ENCODE results near the gene DRICH1.
"Not testable (repeated sequence)": the region's sequence is repeated elsewhere in the genome, so short reads cannot be mapped to it uniquely, and the experiment has no call there.

The DRICH1 gene

DNA sequence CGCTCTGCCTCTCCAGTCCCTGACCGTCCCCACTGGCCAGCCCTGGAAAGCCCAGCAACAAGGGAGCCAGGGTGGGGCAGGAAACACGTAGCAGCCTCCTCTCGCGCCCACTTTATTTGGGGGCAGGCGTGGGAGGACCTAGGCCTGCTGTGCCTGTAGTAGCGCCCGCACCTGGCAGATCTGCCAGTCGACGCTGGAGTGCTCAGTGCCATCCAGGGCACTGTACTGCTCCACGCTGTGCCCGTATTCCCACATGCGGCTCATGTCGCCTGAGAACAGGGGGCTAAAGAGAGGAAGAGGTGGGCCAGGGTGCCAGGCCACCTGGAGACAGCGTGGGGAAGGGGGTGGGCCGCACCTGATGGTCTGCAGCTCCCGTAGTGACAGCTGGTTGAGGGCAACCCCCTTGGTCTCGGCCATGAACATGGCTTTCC lies 17.0 kb upstream of the DRICH1 start:
- DNase-seq (ENCODE audit: low spot score) = no peak

DNA sequence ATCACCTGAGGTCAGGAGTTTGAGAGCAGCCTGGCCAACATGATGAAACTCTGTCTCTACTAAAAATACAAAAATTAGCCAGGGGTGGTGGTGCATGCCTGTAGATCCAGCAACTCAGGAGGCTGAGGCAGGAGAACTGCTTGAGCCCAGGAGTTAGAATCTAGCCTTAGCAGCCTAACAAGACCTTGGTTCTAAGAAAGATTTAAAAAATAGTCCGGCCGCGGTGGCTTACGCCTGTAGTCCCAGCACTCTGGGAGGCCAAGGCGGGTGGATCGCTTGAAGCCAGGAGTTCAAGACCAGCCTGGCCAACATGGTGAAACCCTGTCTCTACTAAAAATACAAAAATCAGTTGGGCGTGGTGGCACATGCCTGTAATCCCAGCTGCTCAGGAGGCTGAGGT lies 14.4 kb upstream of the DRICH1 start:
- not testable (repeated sequence) for DNase-seq (ENCODE audit: low spot score)

DNA sequence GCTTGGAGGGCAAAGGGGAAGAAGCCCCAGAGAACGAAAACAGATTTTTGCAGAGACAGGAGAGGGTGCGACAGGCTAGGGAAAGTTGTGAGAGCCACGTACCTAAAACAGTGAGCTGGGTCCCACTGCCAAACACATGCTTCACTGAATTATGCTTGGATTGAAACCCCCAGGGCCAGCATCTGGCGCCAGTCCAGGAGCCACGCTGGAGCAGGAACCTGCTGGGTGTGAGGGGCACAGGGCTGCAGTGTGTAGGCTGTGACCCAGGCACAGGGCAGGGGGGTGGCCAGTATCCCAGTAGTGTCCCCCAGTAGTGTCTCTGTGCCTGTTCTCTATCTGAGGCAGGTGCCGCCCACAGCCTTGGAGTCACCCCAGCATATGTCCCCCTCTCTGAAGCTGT lies 8.1 kb upstream of the DRICH1 start:
- DNase-seq (ENCODE audit: low spot score) = not testable (repeated sequence)

DNA sequence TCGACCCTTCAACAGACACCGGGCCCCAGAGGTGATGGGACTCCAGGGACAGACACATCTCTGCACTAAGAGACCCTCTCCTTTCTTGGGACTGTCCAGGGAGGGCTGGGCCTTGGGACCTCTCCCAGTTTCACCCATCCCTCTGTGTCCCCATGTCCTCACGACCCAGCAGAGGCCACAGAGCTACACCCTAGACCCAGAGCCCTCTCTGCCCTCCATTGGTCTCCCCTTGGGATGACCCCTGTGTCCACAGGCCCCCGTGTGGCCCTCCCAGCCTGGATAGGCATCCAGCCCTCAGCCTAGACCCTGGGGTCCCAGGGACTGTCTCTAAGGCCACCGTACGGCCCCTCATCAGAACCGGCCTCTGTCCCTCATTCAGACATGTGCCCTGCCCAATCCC lies 7.5 kb upstream of the DRICH1 start:
- no peak for DNase-seq (ENCODE audit: low spot score)

DNA sequence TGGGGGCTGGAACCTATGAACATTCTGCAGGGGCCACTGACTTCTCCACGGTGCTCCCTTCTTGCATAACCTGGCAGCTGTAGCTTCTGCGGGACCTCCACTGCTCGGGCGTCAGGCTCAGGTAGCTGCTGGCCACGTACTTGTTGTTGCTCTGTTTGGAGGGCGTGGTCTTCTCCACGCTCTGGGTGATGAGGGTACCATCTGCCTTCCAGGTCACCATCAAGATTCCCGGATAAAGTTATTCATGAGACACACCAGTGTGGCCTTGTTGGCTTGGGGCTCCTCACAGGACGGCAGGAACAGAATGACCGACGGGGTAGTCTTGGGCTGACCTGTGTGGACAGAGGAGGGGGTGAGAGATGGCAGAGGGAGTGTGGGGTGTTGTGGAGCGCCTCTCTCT lies 6.5 kb upstream of the DRICH1 start:
- no peak for DNase-seq (ENCODE audit: low spot score)

DNA sequence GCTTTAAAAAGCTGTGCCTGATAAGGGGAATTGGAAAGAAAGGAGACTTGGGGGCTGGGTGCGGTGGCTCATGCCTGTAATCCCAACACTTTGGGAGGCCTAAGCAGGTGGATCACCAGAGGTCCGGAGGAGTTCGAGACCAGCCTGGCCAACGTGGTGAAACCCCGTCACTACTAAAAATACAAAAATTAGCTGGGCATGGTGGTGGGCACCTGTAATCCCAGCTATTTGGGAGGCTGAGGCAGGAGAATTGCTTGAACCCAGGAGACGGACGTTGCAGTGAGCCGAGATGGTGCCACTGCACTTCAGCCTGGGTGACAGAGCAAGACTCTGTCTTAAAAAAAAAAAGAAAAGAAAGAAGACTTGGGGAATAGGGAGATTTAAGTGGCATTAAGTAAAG lies 3.2 kb upstream of the DRICH1 start:
- DNase-seq (ENCODE audit: low spot score) = not testable (repeated sequence)

DNA sequence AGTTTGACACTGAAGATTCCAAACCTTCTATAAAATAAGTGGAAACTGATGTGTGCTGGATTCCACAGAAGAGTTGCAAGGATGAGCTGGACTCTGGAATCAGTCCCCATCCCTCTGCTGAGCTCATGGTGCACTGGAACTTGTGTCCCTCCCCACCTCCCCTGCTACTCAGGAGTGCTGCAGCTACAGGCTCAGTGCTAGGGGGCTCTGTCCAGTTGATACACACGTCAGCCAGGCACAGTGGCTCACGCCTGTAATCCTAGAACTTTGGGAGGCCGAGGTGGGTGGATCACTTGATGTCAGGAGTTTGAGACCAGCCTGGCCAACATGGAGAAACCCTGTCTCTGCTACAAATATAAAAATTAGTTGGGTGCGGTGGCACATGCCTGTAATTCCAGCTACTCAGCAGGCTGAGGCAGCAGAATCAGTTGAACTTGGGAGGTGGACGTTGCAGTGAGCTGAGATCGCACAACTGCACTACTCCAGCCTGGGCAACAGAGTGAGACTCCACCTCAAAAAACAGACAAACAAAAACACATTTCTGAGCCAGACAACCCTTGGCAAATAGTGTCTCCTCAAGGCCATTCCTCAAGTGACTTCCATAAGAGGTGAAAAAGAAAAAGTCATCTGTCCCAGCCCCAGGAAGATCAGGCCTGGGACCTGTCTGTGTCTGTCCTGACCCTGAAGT lies 3.9 kb downstream of the DRICH1 start:
- DNase-seq (ENCODE audit: low spot score) = not testable (repeated sequence)

DNA sequence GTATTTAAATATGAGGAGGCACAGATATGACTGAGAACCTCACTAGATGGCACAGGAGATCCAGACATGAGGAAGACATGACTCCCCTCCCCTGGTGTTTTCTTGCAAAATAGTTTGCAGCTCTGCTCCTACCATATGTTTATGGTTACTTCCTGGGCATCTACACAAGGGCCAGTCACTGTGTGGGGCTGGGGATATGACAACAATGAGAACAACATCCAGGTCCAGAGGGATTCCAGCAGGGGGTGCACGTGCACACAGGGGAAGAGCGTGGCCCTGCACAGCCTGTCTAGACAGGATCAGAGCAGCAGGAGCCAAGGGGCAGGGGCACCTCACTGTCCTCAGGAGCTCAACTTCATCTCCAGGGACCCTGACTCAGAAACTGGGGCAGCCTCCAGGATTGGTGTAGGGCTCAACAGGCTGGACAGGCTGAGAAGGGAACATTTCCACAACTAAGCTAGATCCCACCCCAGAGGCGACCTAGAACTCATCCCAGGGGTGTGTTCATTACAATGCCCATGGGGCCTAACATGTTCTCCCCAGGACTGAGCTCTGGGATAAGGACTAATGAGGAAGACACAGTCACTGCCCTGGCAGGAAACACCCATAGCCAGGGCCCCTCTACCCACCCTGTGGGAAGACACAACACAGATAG lies 4.6 kb downstream of the DRICH1 start:
- DNase-seq (ENCODE audit: low spot score) = not testable (repeated sequence)

DNA sequence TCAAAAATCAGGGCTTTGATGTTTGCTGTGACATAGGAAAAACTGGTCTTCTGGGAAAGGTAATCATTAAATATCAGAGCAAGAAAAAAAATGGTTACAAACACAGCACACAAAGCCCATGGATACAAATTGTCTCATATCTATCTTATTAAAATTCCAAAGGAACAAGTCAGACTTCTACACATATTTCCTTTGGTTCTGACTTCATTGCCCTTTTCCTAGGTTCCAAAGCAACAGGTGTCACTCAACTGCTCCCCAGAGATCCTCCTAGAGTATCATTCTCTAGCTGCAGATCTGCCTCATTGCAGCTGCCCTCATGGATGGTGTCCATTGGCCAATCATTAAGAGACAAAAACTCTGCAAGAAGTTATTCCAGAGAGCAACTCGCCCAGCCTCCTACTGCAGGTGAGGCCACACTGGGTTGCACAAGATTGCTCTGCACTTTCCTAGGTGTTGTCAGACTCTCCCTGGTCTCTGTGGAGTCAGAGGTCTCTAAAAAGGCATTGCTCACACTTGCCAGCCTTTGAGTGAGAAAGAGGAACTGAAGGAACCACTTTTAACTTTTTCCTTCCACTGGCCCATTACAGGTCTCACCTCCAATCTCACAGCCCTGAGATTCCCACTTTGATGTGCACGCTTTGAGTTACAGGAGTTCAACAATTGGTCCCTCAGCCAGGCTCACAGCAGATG lies 5.7 kb downstream of the DRICH1 start:
- DNase-seq (ENCODE audit: low spot score) = no peak

DNA sequence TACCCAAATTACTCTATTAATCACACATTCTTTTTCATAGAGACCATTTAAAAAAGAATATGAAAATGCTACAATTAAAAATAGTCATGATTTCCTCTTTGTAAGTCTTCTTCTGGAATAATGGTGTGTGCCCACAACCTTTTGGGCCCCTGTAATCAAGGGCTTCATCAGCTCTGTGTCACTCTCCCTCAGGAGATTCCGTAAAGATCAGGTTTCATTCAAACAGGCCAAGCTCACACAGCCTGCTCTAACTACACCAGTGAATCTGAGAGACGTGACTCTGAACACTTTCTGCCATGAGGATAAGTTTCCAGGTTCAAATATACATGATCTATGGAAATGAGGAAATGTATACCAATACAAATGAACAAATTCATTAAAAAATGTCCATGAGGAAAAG lies 9.5 kb downstream of the DRICH1 start:
- DNase-seq (ENCODE audit: low spot score) = no peak

DNA sequence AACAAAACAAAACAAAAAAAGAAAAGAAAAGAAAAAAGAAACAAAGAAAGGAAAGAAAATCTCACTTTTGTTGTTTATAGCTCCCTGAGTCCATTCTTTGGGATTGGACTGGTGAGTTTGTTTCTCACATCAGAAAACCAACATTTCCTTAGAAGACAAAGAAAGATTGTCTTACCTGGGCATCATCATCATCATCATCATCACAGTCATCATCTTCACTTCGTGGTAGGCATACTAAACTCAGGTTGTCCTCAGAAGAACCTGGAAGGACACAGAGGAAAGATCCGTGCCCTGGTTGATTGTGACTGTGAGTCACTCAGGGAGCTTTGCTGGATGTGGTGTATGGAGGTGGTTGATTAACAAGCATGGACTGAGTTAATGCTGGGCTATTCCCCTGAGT lies 10.2 kb downstream of the DRICH1 start:
- not testable (repeated sequence) for DNase-seq (ENCODE audit: low spot score)

DNA sequence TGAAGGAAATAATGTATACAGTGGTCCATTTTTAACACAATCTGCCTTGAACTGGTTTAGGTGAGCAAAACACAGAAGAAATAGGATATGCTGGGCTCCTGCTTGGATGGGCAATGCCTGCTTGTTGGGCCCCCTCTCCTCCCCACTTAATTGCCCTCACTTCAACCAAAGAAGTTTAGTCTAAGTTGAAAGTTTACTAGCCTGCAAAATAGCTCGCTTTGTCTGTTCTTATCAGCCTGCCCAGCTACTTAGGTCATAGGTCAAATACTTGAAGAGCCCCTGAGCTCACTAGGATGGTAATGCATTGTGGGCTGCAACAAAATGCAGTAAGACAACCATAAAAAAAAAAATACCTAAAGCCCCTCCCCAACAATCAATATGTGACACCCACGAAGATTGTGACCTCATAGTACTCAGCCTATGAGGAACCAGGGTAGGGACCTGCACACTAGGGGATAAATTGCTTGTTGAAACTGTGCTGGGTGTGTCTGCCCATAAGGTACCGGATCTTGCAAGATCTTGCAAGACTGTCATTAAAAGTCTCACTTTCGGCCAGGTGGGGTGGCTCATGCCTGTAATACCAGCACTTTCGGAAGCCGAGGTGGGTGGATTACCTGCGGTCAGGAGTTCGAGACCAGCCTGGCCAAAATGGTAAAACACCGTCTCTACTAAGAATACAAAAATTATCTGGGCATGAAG lies 10.9 kb downstream of the DRICH1 start:
- no peak for DNase-seq (ENCODE audit: low spot score)

DNA sequence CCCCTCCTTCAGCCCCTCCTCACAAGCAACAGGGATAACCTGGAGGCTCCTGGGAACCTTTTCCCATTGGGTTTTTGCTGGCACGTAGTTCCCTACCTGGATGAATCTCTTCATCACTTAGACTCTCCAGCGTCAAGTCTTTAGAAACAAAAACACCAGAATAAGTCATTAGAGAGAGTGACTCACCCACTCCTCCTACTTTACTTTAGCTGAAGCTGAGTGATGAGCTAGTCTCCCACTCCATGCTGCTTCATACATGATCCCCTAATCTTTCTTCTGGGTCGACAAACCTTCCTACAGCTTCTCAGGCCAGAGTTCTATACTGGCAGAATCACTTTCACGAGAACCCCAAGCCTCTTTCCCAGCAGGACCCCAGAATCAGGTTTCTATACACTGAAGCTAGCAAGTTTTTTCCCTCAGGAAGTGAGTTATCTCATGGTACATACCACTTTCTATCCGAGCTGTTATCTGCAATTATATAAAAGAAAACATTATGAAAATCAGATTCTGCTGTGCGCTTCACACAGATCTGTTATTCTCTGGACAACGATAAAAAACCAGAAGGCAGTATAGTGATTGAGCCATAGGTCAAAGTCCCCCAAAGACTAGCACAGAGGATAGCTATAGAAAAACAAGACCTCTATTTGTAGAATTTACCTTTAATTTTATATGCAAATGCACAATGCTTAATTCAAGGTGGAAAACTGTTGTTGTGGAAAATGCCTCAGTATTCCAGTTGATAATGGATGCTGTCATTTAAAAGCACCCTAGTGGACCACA lies 18.7 kb downstream of the DRICH1 start:
- DNase-seq (ENCODE audit: low spot score) = no peak

DNA sequence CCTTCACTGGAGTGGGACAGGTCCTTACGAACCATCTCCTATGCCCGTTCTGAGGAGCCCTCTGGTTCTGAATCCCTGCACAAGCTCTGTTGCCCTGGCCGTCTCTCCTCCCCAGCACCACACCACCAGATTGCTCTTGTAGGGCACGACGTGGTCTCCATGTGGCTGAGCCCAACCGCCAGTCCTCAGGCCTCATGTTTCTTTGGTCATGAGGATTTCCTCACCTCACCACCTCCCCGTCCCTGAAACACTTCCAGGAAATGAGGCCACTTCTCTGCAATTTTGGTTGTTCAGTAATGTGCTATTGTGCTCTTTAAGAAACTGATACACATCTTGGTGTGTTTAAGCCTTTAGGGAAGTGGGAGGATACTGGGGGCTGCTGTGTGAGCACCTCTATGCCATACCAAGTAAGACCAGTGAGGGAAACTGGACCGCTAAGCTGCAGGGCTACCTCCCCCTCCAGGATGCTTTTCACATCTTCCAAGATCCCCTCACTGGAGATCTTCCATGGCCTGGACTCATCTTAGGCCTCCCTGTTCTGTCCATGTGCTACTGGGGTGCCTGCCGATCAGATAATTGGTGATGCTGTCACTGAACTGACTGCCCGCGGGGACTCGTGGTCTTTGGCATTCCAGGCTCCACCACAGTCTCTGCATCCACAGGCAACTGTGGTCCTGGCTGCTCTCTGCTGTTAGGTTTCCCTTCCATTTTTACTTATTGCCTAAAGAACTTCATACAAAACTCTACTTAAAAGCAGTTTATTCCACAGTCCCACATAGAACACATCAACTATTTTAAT lies 21.9 kb downstream of the DRICH1 start:
- DNase-seq (ENCODE audit: low spot score) = no peak

DNA sequence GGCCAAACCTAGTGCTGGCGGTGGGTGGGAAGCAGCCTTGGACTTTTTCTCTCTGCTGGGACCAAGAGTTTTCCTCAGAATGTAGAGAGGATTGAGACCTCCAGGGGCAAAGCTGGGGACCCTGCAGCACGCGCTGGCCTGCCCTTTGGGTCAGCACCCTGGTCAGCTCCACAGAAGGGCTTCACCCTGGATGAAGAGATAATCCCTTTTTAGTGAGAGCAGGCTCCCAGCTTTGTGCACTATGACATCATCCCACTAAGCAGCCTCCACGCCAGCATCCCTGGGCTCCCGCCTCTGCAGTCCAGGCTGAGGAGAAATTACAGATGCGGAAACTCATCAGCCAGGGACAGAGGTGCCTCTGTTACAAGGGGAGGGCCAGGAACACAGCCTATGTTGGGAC lies 23.5 kb downstream of the DRICH1 start:
- DNase-seq (ENCODE audit: low spot score) = peak; percentile 83

DNA sequence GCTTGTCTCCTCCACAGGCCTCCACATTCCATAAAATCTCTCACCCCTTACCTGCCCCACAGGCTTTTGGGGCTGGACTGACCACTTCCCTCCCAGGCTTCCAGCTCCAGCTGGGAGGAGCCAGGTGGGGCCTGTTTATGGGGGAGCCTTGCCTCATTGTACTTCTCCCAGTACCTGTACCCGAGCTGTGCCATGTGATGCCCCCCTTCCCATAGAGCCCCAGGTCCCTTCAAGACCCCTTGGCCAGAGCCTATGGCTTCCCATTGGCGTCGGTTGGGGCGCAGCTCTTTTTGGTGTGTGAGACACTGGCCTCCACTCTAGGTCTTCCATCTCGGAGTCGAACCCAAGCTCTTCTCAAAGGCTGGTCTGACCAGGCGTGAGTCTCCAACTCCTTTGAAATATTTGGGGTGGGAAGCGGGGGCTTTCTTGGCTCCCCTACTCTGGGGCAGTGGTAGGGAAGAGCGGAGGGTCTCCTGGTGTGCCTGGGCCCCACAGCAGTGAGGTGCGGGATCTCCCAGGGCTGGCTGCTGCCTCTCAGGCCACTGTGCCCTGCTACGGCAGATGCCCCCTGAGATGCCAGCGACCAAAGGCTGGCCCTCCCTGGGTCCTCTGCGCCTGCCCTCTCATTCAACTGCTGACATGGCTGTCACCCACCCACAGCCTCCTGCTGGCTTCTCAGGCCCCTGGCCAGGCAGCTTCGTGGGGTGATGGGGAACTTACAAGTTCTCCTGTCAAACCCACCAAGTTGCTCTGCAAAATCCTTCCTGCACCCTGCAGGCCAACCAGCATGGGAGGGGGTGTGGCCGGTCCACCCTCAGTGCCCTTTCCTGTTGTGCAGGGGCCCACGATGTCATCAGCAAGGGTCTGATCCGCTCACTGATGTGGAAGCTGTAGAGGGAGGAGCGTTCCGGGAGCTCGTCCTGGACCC lies 25.7 kb downstream of the DRICH1 start:
- no peak for DNase-seq (ENCODE audit: low spot score)

DNA sequence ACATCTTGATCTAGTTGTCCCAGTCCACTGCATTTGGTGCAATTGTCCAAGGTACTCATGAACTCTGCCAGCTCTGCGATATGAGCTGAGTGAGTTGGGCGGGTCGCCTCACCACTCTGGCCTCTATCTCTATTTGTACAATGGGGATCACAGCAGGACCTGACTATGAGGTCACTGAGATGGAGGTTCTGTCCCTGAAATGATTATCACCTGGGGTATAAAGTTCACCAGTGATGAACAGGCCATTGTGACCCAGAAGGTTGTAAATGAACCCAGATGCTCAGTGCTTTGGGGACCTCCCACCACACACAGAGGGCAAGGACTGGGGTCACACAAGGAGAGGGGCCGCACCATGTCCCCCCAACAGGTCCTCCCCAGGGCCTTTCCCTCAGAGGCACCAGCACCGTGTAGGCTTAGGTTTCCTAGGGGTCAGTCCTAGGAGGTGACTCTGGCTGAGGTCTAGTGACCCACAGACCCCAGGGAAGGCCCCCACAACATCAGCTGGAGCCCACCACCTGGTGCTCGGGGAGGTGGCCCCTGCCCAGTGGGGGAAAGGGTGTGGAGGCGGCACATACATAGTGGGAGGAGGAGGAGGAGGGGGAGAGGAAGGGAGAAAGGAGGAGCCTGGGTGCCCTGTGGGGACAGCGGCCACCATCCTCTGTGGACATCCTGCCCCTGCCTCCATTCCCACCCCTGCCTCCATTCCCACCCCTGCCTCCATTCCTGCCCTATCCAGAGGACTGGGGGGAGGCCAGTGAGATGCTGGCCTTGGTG lies 27.0 kb downstream of the DRICH1 start:
- DNase-seq (ENCODE audit: low spot score) = no peak

DNA sequence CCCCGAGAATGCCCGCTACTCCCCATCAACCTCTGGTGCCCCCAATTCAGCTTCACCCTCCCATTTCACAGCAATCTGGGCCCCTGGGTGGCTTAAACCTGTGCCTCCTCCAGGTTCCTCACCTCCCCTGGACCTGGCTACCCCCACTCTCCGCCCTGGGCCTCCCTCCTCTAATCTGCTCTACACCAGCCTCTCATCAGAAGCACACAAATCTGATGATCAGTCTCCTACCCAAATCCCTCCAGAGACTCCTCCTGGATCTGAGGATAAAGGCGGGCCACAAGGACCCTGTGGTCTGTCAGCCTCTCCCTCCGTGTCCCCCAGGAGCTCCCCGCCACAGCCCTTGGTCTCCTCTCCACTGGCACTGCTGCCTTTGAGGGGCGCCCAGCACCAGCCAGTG lies 28.9 kb downstream of the DRICH1 start:
- no peak for DNase-seq (ENCODE audit: low spot score)
